ENCODE results near the gene PHLPP1.

The PHLPP1 gene

GRCh38 chr18:63004466-63005089 is 289.2 kb downstream of the PHLPP1 start:
- DNase-seq (ENCODE audit: low read depth, low spot score), result no peak
- no peak overlapping the region for H3K4me3 ChIP-seq (ENCODE audit: low read depth, low read length)
- CTCF ChIA-PET, result interaction anchor here (1.2 to 10.9 kb wide), 3 partner anchors 12 to 418 kb away, joined by 4 to 60 read pairs (median 4); no protein-coding TSS in a partner anchor
- POLR2A ChIA-PET, result no interaction called here
- no peak for TF ChIP-seq CTCF (IDR thresholded peaks at IDR 0.05; ENCODE audit: insufficient read depth, low read length, missing control alignments)

DNA sequence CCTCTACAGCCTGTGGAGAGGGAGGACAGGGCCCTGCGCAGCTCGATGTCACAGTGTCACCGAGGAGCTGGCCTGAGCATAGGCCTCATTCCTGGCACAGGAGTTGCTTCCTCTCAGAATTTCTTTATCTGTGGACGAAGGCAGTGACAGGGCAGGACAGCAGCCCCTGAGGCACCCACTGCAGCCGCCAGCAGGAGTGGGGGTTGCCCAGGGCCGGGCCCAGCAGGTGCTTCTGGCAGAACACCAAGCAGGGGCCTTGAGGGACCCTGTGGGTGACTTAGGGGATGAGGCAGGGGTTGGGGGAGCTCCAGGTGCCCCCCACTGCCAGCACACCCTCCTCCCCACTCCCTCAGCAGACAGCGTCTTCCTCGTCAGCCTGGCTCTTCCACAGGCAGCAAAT is 290.0 kb downstream of the PHLPP1 start:
- CTCF ChIA-PET, result interaction anchor here (1.2 to 10.9 kb wide), 3 partner anchors 11 to 419 kb away, joined by 4 to 60 read pairs (median 4); no protein-coding TSS in a partner anchor
- no peak for DNase-seq (ENCODE audit: low read depth, low spot score)

DNA sequence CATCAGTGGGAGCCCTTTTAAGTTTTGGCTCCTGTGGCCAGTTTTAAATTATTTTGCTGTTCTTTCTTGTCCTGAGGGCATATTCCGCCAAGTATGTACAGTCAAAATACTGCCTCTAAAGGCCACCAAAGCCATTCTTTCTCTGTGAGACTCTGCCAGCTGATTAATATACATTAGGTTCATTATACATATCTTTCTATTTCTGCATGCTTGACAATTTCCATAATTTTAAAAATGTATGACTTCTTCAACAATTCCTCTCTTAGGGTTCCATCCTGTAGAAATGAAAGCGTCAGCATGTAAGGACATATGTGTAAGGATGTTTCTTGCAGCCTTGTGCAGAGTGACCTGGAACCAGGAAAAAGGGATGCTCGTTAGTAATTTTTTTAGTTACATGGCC is 291.9 kb downstream of the PHLPP1 start:
- no peak for TF ChIP-seq CTCF (IDR thresholded peaks at IDR 0.05; ENCODE audit: insufficient read depth, low read length, missing control alignments)
- no peak for DNase-seq (ENCODE audit: low read depth, low spot score)
- no peak overlapping the region for H3K4me3 ChIP-seq (ENCODE audit: low read depth, low read length)
- POLR2A ChIA-PET, result no interaction called here
- CTCF ChIA-PET, result interaction anchor here (10.9 kb wide), 1 partner anchor 9 kb away, joined by 60 read pairs; no protein-coding TSS in a partner anchor

More for the DNA sequence above, 290.0 kb downstream of the PHLPP1 start:
- no peak for TF ChIP-seq CTCF (IDR thresholded peaks at IDR 0.05; ENCODE audit: insufficient read depth, low read length, missing control alignments)
- POLR2A ChIA-PET, result no interaction called here
- no peak overlapping the region for H3K4me3 ChIP-seq (ENCODE audit: low read depth, low read length)

DNA sequence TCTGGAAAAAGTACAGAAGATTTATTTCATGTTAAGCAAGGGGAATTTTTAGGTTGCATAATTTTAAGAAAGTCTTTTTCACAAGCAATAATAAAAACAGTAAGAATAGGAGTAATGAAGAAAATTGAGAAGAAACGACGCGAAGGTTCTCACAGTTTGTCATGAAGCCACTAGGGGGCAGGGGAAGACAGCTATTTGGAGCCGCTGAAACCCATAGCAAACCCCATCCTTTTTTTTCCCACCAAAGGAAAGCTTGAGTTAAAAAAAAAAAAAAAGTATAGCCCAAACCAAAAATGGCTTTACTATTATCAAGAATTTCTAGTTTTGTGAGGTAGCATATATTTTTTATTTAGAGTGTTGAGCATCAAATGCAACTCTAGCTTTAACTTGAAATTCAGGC is 300.9 kb downstream of the PHLPP1 start:
- peak; percentile 63 for TF ChIP-seq CTCF (IDR thresholded peaks at IDR 0.05; ENCODE audit: insufficient read depth, low read length, missing control alignments)
- ChIA-PET CTCF (interaction anchor here (0.5 to 9.1 kb wide), 37 partner anchors 8 to 920 kb away, joined by 3 to 184 read pairs (median 4); partner anchors contain the start of genes BCL2 and PHLPP1), POLR2A (interaction anchor here (0.7 kb wide), 1 partner anchor 307 kb away, joined by 3 read pairs; no protein-coding TSS in a partner anchor)
- H3K4me3 ChIP-seq (ENCODE audit: low read depth, low read length), result no peak overlapping the region
- DNase-seq (ENCODE audit: low read depth, low spot score), result peak; percentile 3

DNA sequence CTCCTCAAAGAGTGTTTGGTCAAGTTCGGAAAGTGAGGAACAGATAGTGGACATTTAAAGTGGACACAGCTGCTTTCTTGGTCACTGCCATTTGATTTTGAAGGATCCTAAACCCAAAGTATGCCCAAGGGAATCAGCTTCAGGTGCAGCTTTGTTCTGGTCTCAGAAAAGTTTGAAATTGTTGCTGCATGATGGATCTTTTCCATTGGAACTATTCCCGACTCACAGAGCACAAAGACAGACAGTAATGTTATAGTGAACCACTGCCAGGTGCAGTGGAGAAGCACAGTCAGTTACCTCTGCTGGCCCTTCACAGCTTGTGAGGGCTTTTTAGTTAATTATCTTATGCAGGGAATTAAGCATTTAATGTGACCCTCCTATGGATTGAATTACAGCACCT is 301.7 kb downstream of the PHLPP1 start:
- no peak for TF ChIP-seq CTCF (IDR thresholded peaks at IDR 0.05; ENCODE audit: insufficient read depth, low read length, missing control alignments)
- ChIA-PET POLR2A (no interaction called here), CTCF (interaction anchor here (0.9 to 9.1 kb wide), 30 partner anchors 7 to 829 kb away, joined by 3 to 184 read pairs (median 5); partner anchors contain the start of gene BCL2)
- DNase-seq (ENCODE audit: low read depth, low spot score), result no peak
- H3K4me3 ChIP-seq (ENCODE audit: low read depth, low read length), result no peak overlapping the region

- no peak for DNase-seq (ENCODE audit: low read depth, low spot score)
- CTCF ChIA-PET, result interaction anchor here (0.7 to 9.1 kb wide), 20 partner anchors 9 to 828 kb away, joined by 3 to 184 read pairs (median 7); no protein-coding TSS in a partner anchor
- POLR2A ChIA-PET, result no interaction called here
- TF ChIP-seq CTCF (IDR thresholded peaks at IDR 0.05; ENCODE audit: insufficient read depth, low read length, missing control alignments), result no peak
- no peak overlapping the region for H3K4me3 ChIP-seq (ENCODE audit: low read depth, low read length)
These were observed 302.6 kb downstream of the PHLPP1 start for GRCh38 chr18:63017977-63018376.

Data from AG04449 (cell line).